HG02852 (cell line): ENCODE data around the gene ATAD1.
"Not testable (repeated sequence)": the region's sequence is repeated elsewhere in the genome, so short reads cannot be mapped to it uniquely, and the experiment has no call there.

ENCODE experiments used
- ATAC-seq: cut with Tn5 transposase; IDR thresholded peaks from one replicate; pipeline ENCODE4 v1.9.1; 2021; ENCODE audit warnings: mild to moderate bottlenecking, moderate library complexity; ENCODE audit not compliant: unreplicated experiment

The ATAD1 gene

GRCh38 chr10:87804939-87805569 lies 13.0 kb downstream of the ATAD1 start:
- no peak for ATAC-seq

- no peak for ATAC-seq
Observed at GRCh38 chr10:87803831-87804230, 14.2 kb downstream of the ATAD1 start.

GRCh38 chr10:87803328-87803727 lies 14.7 kb downstream of the ATAD1 start:
- ATAC-seq: no peak

GRCh38 chr10:87801813-87802435 lies 16.1 kb downstream of the ATAD1 start:
- ATAC-seq: not testable (repeated sequence)

GRCh38 chr10:87799860-87800259 lies 18.2 kb downstream of the ATAD1 start:
- no peak for ATAC-seq

- ATAC-seq: no peak
Observed at GRCh38 chr10:87798082-87798481, 19.9 kb downstream of the ATAD1 start.

- peak; percentile 41 for ATAC-seq
Observed at GRCh38 chr10:87794285-87794684, 23.7 kb downstream of the ATAD1 start.

- ATAC-seq: no peak
Observed at GRCh38 chr10:87790185-87790584, 27.8 kb downstream of the ATAD1 start.

GRCh38 chr10:87786421-87786820 lies 31.6 kb downstream of the ATAD1 start:
- no peak for ATAC-seq

GRCh38 chr10:87782721-87783120 lies 35.3 kb downstream of the ATAD1 start:
- no peak for ATAC-seq

- no peak for ATAC-seq
Observed at GRCh38 chr10:87781545-87781944, 36.5 kb downstream of the ATAD1 start.

- ATAC-seq: no peak
Observed at GRCh38 chr10:87776328-87776727, 41.7 kb downstream of the ATAD1 start.

- ATAC-seq: no peak
Observed at GRCh38 chr10:87775766-87776165, 42.3 kb downstream of the ATAD1 start.

- no peak for ATAC-seq
Observed at GRCh38 chr10:87771871-87772500, 46.0 kb downstream of the ATAD1 start.

- no peak for ATAC-seq
Observed at GRCh38 chr10:87767253-87767652, 50.8 kb downstream of the ATAD1 start.

GRCh38 chr10:87765666-87766376 lies 52.2 kb downstream of the ATAD1 start:
- ATAC-seq: no peak

GRCh38 chr10:87764072-87764934 lies 53.7 kb downstream of the ATAD1 start:
- no peak for ATAC-seq

- no peak for ATAC-seq
Observed at GRCh38 chr10:87763086-87763861, 54.8 kb downstream of the ATAD1 start.

- ATAC-seq: no peak
Observed at GRCh38 chr10:87761892-87762291, 56.1 kb downstream of the ATAD1 start.

- ATAC-seq: no peak
Observed at GRCh38 chr10:87761153-87761552, 56.9 kb downstream of the ATAD1 start.
